Heart left ventricle (tissue), 16 donors: ENCODE results near the gene HS3ST5. TPM values are rescaled to one million over a fixed set of nuclear protein-coding genes. Genes with fewer than 3 reads are reported as not detected.

Experiments
- ATAC-seq, 4 donors: fragments of 200-7000 bp; cut with Tn5 transposase; one replicate each; pipeline ENCODE4 v1.9.1; 2020 to 2022; ENCODE audit warnings: moderate library complexity in 4 of 4, mild to moderate bottlenecking in 3 of 4, moderate number of reproducible peaks in 1 of 4
- DNase-seq, 5 donors: peaks; one replicate each; pipeline ENCODE4 v3.0.0-alpha.2; 2020
- H3K27ac ChIP-seq, 12 donors: fragments of 200-600 bp; sonication (generic) in 4 of 12; one replicate each; pipeline versions ENCODE4 v1.5.0 to v1.8.0; 2016 to 2022; ENCODE audit warnings: mild to moderate bottlenecking in 2 of 12
- H3K27me3 ChIP-seq, 9 donors: fragments of 200-600 bp; sonication (generic) in 2 of 9; one replicate each; pipeline versions ENCODE4 v1.5.1 to v1.8.0; 2016 to 2022; ENCODE audit warnings: mild to moderate bottlenecking in 3 of 9
- H3K36me3 ChIP-seq, 9 donors: fragments of 200-600 bp; sonication (generic) in 2 of 9; one replicate each; pipeline versions ENCODE4 v1.5.0 to v1.8.0; 2018 to 2022; ENCODE audit warnings: mild to moderate bottlenecking in 2 of 9
- H3K4me1 ChIP-seq, 12 donors: fragments of 200-600 bp; sonication (generic) in 4 of 12; one replicate each; pipeline versions ENCODE4 v1.5.0 to v1.8.0; 2016 to 2022; ENCODE audit warnings: mild to moderate bottlenecking in 3 of 12
- H3K4me3 ChIP-seq, 12 donors: fragments of 200-600 bp; sonication (generic) in 4 of 12; one replicate each; pipeline versions ENCODE4 v1.5.0 to v1.8.0; 2017 to 2022; ENCODE audit warnings: mild to moderate bottlenecking in 9 of 12, moderate library complexity in 4 of 12
- H3K9me3 ChIP-seq, 12 donors: fragments of 200-600 bp; sonication (generic) in 4 of 12; one replicate each; pipeline versions ENCODE4 v1.5.0 to v1.8.0; 2016 to 2022; ENCODE audit warnings: mild to moderate bottlenecking in 1 of 12
- CTCF ChIP-seq, 12 donors: fragments of 200-600 bp; sonication (generic) in 4 of 12; IDR thresholded peaks; one replicate each; pipeline versions ENCODE4 v1.5.0 to v1.8.0; 2018 to 2022; ENCODE audit warnings: antibody characterized with exemption in 12 of 12, mild to moderate bottlenecking in 5 of 12
- POLR2A ChIP-seq, 2 donors: fragments of 450-650 bp; IDR thresholded peaks; one replicate each; pipeline ENCODE4 v1.6.1; 2017; ENCODE audit warnings: antibody characterized with exemption in 2 of 2, mild to moderate bottlenecking in 2 of 2, moderate library complexity in 2 of 2
- WGBS, 4 donors: extraction: QIAGEN DNeasy Blood & Tissue Kit in 2 of 4; methylation state at CpG; one replicate each; pipeline versions ENCODE4 v1.1.5 to v1.1.7; 2013 to 2018; 5-methylcytosine and 5-hydroxymethylcytosine counted together
- intact Hi-C, 10 donors: fragments of 100-400 bp; cut with DNase I; formaldehyde crosslinking; loops; one replicate each; pipeline versions ENCODE4 v1.11.1 to v1.14.2; 2022
- polyA plus RNA-seq, 2 donors: library from polyadenylated mRNA; stranded (reverse); fragments of 200-250 nt; gene quantifications; one replicate each; pipeline ENCODE4 v1.2.3, GENCODE V29; 2013
- total RNA-seq, 9 donors: library from RNA; depleted of rRNA in 2 of 9; stranded (reverse); fragments of >200 nt in 2 of 9; fragmentation: NEBNext Ultra II Directional in 3 of 9; extraction: Animal tissue kit (Norgen Biotek cat#: 25700) in 3 of 9; gene quantifications; one replicate each; pipeline versions ENCODE4 v1.1.0 to v1.2.4, GENCODE V29; 2016 to 2023
- donor health status: ischemic (EF 13 %, LVEDD 7.1; RV severe dilation, severe dysfunction).
- donor health status: healthy with polysubstance abuse.
- donor health status: DM: no; HTN: yes; CAD: no.
- donor health status: DM: no; HTN: no; CAD: no.
- donor health status: ischemic (EF 25% LVEDD 6.9; RV normal size, moderate dysfunction).
- donor health status: ischemic (EF 25% LVEDD 5.7; RV mildly dilated, moderate dysfunction).
- donor health status: healthy.
- donor health status: DM: yes; HTN: yes; CAD: no.
- donor health status: ischemic (EF 35%, LVEDD 5.7; RV mildly dilated, moderate dysfunction).
- donor health status: nonischemic (EF 11% LVEDD 7.7; RV severe dilation, severe dysfunction).
- donor health status: DM: yes; HTN: yes; CAD: no.
- donor health status: PGD.
- donor health status: ischemic (EF 29% LVEDD 5.4; RV normal size, mild dysfunction).
- donor health status: nonischemic (EF 23%, LVEDD 6.1; RV moderate dilation, normal function).

HS3ST5 gene
- total and polyA plus RNA-seq, 11 donors = not detected

- ATAC-seq (no peak), DNase-seq (no peak)
- whole genome bisulfite sequencing, 4 donors = 94 to 100% (median 95%) methylated on average over 2 of the region's 2 CpGs
- Histone ChIP-seq H3K4me1 (peaks cover 0 to 6% (median 0%) of the 10 kb centered on the region in 12 donors), H3K36me3 (no peaks in the 10 kb centered on the region), H3K27me3 (no peaks in the 10 kb centered on the region), H3K4me3 (no peak overlapping the region), H3K9me3 (no peaks in the 10 kb centered on the region), H3K27ac (no peak overlapping the region)
- intact Hi-C loops = no loop called here
- TF ChIP-seq CTCF (IDR thresholded peaks at IDR 0.05) (no peak), POLR2A (IDR thresholded peaks at IDR 0.05) (no peak)
Observed at GRCh38 chr6:114010540-114010939, 332.3 kb downstream of the HS3ST5 start.

DNA sequence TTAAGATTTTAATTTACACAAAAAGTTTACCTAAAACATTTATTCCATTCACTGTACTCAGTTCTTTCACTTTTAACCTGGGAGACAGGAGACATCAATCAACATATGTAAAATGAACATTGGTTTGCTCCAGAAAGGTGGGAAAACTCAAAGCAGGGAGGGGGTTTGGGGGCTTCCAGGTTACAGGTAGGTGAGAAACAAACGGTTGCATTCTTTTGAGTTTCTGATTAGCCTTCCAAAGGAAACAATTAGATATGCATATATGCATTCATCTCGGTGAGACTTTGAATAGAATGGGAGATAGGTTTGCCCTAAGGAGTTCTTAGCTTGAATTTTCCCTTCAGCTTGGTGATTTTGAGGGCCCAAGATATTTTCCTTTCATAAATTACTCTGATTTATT lies 333.6 kb downstream of the HS3ST5 start:
- no peak overlapping the region for H3K27ac ChIP-seq
- H3K36me3 ChIP-seq = no peaks in the 10 kb centered on the region
- H3K9me3 ChIP-seq = no peaks in the 10 kb centered on the region
- intact Hi-C loops = loop anchor here in 1 of 10 donors (10.0 kb wide), 1 partner anchor 96 kb away; no protein-coding TSS in a partner anchor
- H3K4me1 ChIP-seq = peaks cover 0 to 6% (median 0%) of the 10 kb centered on the region in 12 donors
- WGBS, 4 donors = 58 to 73% (median 61%) methylated on average over 2 of the region's 2 CpGs
- TF ChIP-seq POLR2A (IDR thresholded peaks at IDR 0.05) (no peak), CTCF (IDR thresholded peaks at IDR 0.05) (no peak)
- H3K4me3 ChIP-seq = no peak overlapping the region
- no peak for ATAC-seq
- H3K27me3 ChIP-seq = no peaks in the 10 kb centered on the region
- no peak for DNase-seq

GRCh38 chr6:114008331-114008730 lies 334.5 kb downstream of the HS3ST5 start:
- WGBS, 4 donors = 70 to 81% (median 77%) methylated on average over 4 of the region's 4 CpGs
- H3K27me3 ChIP-seq = no peaks in the 10 kb centered on the region

GRCh38 chr6:114007516-114007915 lies 335.3 kb downstream of the HS3ST5 start:
- Histone ChIP-seq H3K4me3 (no peak overlapping the region), H3K27me3 (no peaks in the 10 kb centered on the region), H3K36me3 (no peaks in the 10 kb centered on the region), H3K9me3 (no peaks in the 10 kb centered on the region), H3K4me1 (peaks cover 0 to 6% (median 0%) of the 10 kb centered on the region in 12 donors), H3K27ac (no peak overlapping the region)
- intact Hi-C loops = loop anchor here in 1 of 10 donors (10.0 kb wide), 1 partner anchor 97 kb away; no protein-coding TSS in a partner anchor
- 95 to 98% (median 98%) methylated on average over 2 of the region's 2 CpGs for WGBS, 4 donors
- ATAC-seq (no peak), DNase-seq (no peak)
- no peak for TF ChIP-seq CTCF (IDR thresholded peaks at IDR 0.05)
- TF ChIP-seq POLR2A (IDR thresholded peaks at IDR 0.05) = no peak

More at GRCh38 chr6:114008331-114008730, 334.5 kb downstream of the HS3ST5 start:
- intact Hi-C loops = loop anchor here in 1 of 10 donors (10.0 kb wide), 1 partner anchor 96 kb away; no protein-coding TSS in a partner anchor
- no peak for DNase-seq
- Histone ChIP-seq H3K9me3 (no peaks in the 10 kb centered on the region), H3K27ac (no peak overlapping the region), H3K4me3 (no peak overlapping the region), H3K4me1 (peaks cover 0 to 6% (median 0%) of the 10 kb centered on the region in 12 donors), H3K36me3 (no peaks in the 10 kb centered on the region)
- no peak for ATAC-seq
- TF ChIP-seq POLR2A (IDR thresholded peaks at IDR 0.05) (no peak), CTCF (IDR thresholded peaks at IDR 0.05) (no peak)
